CD4-positive, alpha-beta T cell treated with Interleukin-6 at 100 ng/mL for 8 hours (primary cell): ENCODE measurements around the gene WDFY1.

ENCODE experiments used
- DNase-seq: peaks from one replicate; pipeline ENCODE4 v3.0.0-alpha.2; 2020; ENCODE audit warnings: mixed read lengths, low spot score

Gene WDFY1

DNA sequence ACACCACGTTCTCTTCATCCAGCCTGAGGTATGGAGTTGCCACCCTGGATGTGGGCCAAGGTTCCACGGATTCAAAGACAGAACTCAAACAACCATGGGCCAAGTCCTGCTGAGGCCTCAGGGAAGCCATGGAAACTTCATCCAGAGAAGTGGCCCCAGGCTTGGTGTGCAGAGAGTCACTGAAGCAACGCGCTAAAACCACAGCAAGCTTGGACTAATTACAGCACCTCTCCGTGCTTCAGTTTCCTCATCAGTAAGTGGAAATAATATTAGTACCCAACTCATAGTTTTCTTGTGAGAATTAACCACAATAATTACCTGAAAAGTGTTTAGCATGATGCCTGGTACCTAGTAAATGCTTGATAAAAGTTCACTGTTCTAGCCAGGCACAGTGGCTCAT is 88.6 kb downstream of the WDFY1 start:
- no peak for DNase-seq

DNA sequence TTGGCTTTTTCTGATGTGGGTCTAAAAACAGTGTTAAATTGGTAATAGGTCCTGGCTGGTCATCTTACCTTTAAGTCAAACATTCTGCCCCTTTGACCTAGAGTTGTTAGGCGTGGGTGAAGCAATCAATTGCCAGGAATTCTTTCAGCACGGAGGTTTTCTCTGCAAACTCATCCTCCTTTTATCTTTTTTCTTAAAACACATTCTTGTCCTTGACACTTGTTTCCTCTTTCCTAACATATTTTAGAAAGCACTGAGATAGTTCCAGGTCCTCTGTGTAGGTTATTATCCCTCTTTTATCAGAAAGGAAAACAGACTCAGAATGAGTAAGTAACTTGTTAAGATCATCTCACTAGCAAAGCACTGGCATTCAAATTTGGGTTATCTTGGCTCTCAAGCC is 89.1 kb downstream of the WDFY1 start:
- no peak for DNase-seq

DNA sequence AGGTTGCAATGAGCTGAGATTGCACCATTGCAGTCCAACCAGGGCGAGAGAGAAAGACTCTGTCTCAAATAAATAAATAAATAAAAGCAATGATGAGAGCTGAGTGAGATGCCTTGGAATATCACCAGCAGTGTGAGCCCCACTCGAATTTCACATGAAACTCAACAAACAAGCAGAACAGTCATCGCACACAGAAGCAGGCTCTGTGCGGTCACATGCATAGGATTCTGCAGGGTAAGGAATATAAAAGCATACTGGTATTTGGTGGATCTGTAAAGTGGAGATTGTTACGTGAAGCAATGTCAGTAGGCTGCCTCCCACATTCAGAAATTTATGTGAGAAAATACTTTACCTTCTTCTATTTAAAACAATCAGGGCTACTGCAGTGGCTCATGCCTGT is 89.7 kb downstream of the WDFY1 start:
- no peak for DNase-seq

DNA sequence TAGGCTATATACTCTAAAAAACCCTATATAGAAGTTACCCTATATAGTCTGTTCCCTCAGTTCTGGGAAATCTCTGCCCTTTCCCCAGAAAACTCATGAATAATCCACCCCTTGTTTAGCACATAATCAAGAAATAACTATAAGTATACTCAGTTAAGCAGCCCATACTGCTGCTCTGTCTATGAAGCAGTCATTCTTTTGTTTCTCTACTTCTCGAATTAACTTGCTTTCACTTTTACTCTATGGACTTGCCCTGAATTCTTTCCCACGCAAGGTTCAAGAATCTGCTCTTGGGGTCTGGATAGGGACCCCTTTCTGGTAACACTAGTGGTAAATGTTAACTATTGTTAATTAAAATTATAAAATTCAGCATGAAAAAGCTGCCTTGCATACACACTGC is 90.4 kb downstream of the WDFY1 start:
- no peak for DNase-seq

GRCh38 chr2:223853425-223853837 is 91.7 kb downstream of the WDFY1 start:
- DNase-seq, result no peak

- no peak for DNase-seq
These were observed 92.8 kb downstream of the WDFY1 start for GRCh38 chr2:223852281-223852795.

DNA sequence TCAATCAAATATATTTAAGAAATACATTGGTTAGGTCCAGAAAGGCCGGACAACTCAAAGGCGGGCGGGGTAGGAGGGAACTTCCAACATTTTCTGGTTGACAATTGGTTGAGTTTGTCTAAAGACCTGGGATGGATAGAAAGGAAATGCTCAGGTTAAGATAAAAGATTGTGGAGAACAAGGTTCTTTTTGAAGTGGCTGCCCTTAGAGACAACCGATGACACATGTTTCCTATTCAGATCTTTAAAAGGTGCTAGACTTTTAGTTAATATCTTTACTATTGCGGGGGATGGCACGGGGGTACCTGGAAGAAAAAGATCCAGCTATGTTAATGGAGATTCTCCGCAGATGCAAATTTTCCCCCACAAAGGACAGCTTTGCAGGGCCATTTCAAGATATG is 97.7 kb downstream of the WDFY1 start:
- DNase-seq, result no peak

- DNase-seq, result no peak
These were observed 98.6 kb downstream of the WDFY1 start for GRCh38 chr2:223846515-223846914.

GRCh38 chr2:223841436-223842190 is 103.5 kb downstream of the WDFY1 start:
- no peak for DNase-seq

- peak; percentile 56 for DNase-seq
These were observed 107.7 kb downstream of the WDFY1 start, which contains the start of gene AP1S3 for GRCh38 chr2:223837287-223838061. TSS of gene AP1S3 (minus strand) at chr2:223837582. CDS start at chr2:223837450, 132 bp downstream.

- no peak for DNase-seq
These were observed 109.2 kb downstream of the WDFY1 start for GRCh38 chr2:223835701-223836532.

DNA sequence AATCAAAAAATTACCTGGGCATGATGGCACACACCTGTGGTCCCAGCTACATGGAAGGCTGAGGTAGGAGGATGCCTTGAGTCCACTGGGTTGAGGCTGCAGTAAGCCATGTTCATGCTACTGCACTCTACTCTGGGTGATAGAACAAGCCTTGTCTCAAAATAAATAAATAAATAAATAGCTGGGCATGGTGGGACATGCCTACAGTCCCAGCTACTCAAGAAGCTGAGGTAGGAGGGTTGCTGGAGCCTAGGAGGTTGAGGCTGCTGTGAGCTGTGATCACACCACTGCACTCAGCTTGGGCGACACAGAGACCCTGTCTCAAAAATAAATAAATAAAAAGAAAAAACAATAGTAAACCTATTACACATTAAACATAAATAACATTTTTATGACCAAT is 110.7 kb downstream of the WDFY1 start:
- no peak for DNase-seq

- DNase-seq, result no peak
These were observed 112.8 kb downstream of the WDFY1 start for GRCh38 chr2:223832241-223832903.

GRCh38 chr2:223829128-223829527 is 116.0 kb downstream of the WDFY1 start:
- no peak for DNase-seq

GRCh38 chr2:223828314-223828713 is 116.8 kb downstream of the WDFY1 start:
- no peak for DNase-seq

- no peak for DNase-seq
These were observed 118.1 kb downstream of the WDFY1 start for GRCh38 chr2:223826995-223827394.
